IMR-90 (cell line): Measurements from ENCODE around the gene TNS3. TPM values are rescaled to one million over a fixed set of nuclear protein-coding genes. Genes with fewer than 3 reads are reported as not detected.

Experiments
- ATAC-seq: fragments of 200-7000 bp; cut with Tn5 transposase; 2 replicates; pipeline ENCODE4 v1.9.1; 2020; ENCODE audit warnings: low read depth, mild to moderate bottlenecking, moderate library complexity
- BruUV-seq: library from RNA; stranded (reverse); fragments of 400-500 nt; replicated peaks from 2 replicates; lab custom pipeline; 2021; lab: Mats Ljungman, UMichigan
- CTCF ChIA-PET: fragments of 300-600 bp; formaldehyde crosslinking; extraction: SDS; loops from one replicate; lab custom pipeline; 2021; ENCODE audit warnings: antibody characterized with exemption; lab: Yijun Ruan, JAX
- POLR2A ChIA-PET: fragments of 300-600 bp; sonication (Branson Sonifier 250); formaldehyde crosslinking; loops from one replicate; lab custom pipeline; 2022; ENCODE audit warnings: antibody characterized with exemption; ENCODE audit not compliant: unreplicated experiment; lab: Charles Lee
- DNase-seq: peaks from one replicate; pipeline ENCODE4 v3.0.0; 2013
- H2AFZ ChIP-seq: replicated peaks from 2 replicates; pipeline ENCODE3; 2013; ENCODE audit warnings: low read length, mild to moderate bottlenecking; ENCODE audit not compliant: poor library complexity
- H2AK5ac ChIP-seq: 2 replicates; pipeline ENCODE4 v1.6.1; 2013; ENCODE audit warnings: low read depth, low read length, inconsistent platforms
- H2AK9ac ChIP-seq: replicated peaks from 2 replicates; pipeline ENCODE3; 2013; ENCODE audit warnings: mild to moderate bottlenecking, low read depth, low read length, moderate library complexity; ENCODE audit not compliant: poor library complexity
- H2BK120ac ChIP-seq: 2 replicates; pipeline ENCODE4 v1.6.1; 2013; ENCODE audit warnings: low read depth, low read length, inconsistent platforms
- H2BK15ac ChIP-seq: 3 replicates; pipeline ENCODE4 v1.6.1; 2013; ENCODE audit warnings: low read depth, low read length, inconsistent platforms
- H2BK20ac ChIP-seq: 2 replicates; pipeline ENCODE4 v1.6.1; 2013; ENCODE audit warnings: low read depth, mild to moderate bottlenecking, inconsistent platforms, low read length, moderate library complexity
- H2BK5ac ChIP-seq: 2 replicates; pipeline ENCODE4 v1.6.1; 2013; ENCODE audit warnings: mild to moderate bottlenecking, low read depth, low read length, inconsistent platforms; ENCODE audit not compliant: poor library complexity, severe bottlenecking
- H3K14ac ChIP-seq: replicated peaks from 2 replicates; pipeline ENCODE4 v1.6.1; 2013; ENCODE audit warnings: low read depth, low read length, inconsistent platforms
- H3K18ac ChIP-seq: 2 replicates; pipeline ENCODE4 v1.6.1; 2013; ENCODE audit warnings: low read depth, low read length, control low read depth
- H3K23ac ChIP-seq: 2 replicates; pipeline ENCODE4 v1.6.1; 2013; ENCODE audit warnings: low read depth, low read length, inconsistent platforms
- H3K27ac ChIP-seq: 2 replicates; pipeline ENCODE4 v1.5.1; 2013; ENCODE audit warnings: mild to moderate bottlenecking, control low read depth, low read length; ENCODE audit not compliant: insufficient read depth
- H3K27me3 ChIP-seq: 2 replicates; pipeline ENCODE4 v1.6.1; 2013; ENCODE audit warnings: low read length; ENCODE audit not compliant: control insufficient read depth, insufficient read depth
- H3K36me3 ChIP-seq: 2 replicates; pipeline ENCODE4 v1.6.1; 2013; ENCODE audit warnings: low read length, mixed read lengths; ENCODE audit not compliant: control insufficient read depth, insufficient read depth
- H3K4ac ChIP-seq: 2 replicates; pipeline ENCODE4 v1.6.1; 2013; ENCODE audit warnings: low read depth, low read length, inconsistent platforms
- H3K4me1 ChIP-seq: 2 replicates; pipeline ENCODE4 v1.6.1; 2013; ENCODE audit warnings: low read length, mixed read lengths; ENCODE audit not compliant: control insufficient read depth, insufficient read depth
- H3K4me2 ChIP-seq: 2 replicates; pipeline ENCODE4 v1.6.1; 2013; ENCODE audit warnings: low read depth, mild to moderate bottlenecking, control low read depth, low read length, moderate library complexity
- H3K4me3 ChIP-seq: 2 replicates; pipeline ENCODE4 v1.5.1; 2013; ENCODE audit warnings: low read depth, mild to moderate bottlenecking, control low read depth, low read length, moderate library complexity; ENCODE audit not compliant: insufficient read depth
- H3K56ac ChIP-seq: 2 replicates; pipeline ENCODE4 v1.6.1; 2013; ENCODE audit warnings: low read length, inconsistent platforms; ENCODE audit not compliant: insufficient read depth; ENCODE audit errors: extremely low read depth
- H3K79me1 ChIP-seq, 2 experiments: 2 replicates each; pipeline ENCODE4 v1.6.1; 2013; ENCODE audit warnings: low read length in 2 of 2, inconsistent platforms in 1 of 2, low read depth in 1 of 2
- H3K9ac ChIP-seq: 2 replicates; pipeline ENCODE4 v1.6.1; 2013; ENCODE audit warnings: low read depth, low read length, control low read depth
- H3K9me1 ChIP-seq: 2 replicates; pipeline ENCODE4 v1.6.1; 2013; ENCODE audit warnings: low read length, inconsistent platforms; ENCODE audit not compliant: insufficient read depth
- H3K9me3 ChIP-seq: 2 replicates; pipeline ENCODE4 v1.6.1; 2013; ENCODE audit warnings: low read length; ENCODE audit not compliant: control insufficient read depth, insufficient read depth
- H4K20me1 ChIP-seq: 2 replicates; pipeline ENCODE4 v1.6.1; 2013; ENCODE audit warnings: low read length, inconsistent platforms; ENCODE audit not compliant: insufficient read depth
- H4K5ac ChIP-seq: 2 replicates; pipeline ENCODE4 v1.6.1; 2013; ENCODE audit warnings: mild to moderate bottlenecking, low read depth, low read length, control low read depth
- H4K8ac ChIP-seq, 2 experiments: 2 replicates each; pipeline ENCODE4 v1.6.1; 2013; ENCODE audit warnings: low read depth in 2 of 2, low read length in 2 of 2, control low read depth in 1 of 2, inconsistent platforms in 1 of 2
- H4K91ac ChIP-seq: 2 replicates; pipeline ENCODE4 v1.6.1; 2013; ENCODE audit warnings: low read depth, low read length, inconsistent platforms; ENCODE audit not compliant: insufficient read depth
- BHLHE40 ChIP-seq: fragments of 150-350 bp; IDR thresholded peaks from 2 replicates; pipeline ENCODE4 v1.6.1; 2016; ENCODE audit warnings: mild to moderate bottlenecking, low read depth, low read length
- CEBPB ChIP-seq: IDR thresholded peaks from 2 replicates; pipeline ENCODE4 v1.6.1; 2012; ENCODE audit warnings: low read depth, low read length, improper control_type of control experiment
- CHD1 ChIP-seq: IDR thresholded peaks from 2 replicates; pipeline ENCODE4 v1.6.1; 2012; ENCODE audit warnings: low read depth, low read length, improper control_type of control experiment
- CTCF ChIP-seq: conservative IDR thresholded peaks from 2 replicates; pipeline ENCODE4 v1.5.1; 2012; ENCODE audit warnings: mild to moderate bottlenecking, low read depth, low read length, improper control_type of control experiment
- ELK1 ChIP-seq: fragments of 150-350 bp; IDR thresholded peaks from 2 replicates; pipeline ENCODE4 v1.6.1; 2016; ENCODE audit warnings: low read depth, mild to moderate bottlenecking, low read length, moderate library complexity, borderline replicate concordance
- FOS ChIP-seq: fragments of 150-350 bp; IDR thresholded peaks from 2 replicates; pipeline ENCODE4 v1.6.1; 2016; ENCODE audit warnings: low read depth, low read length
- MAFK ChIP-seq: IDR thresholded peaks from 2 replicates; pipeline ENCODE4 v1.6.1; 2012; ENCODE audit warnings: low read depth, low read length, improper control_type of control experiment
- MAZ ChIP-seq: IDR thresholded peaks from 2 replicates; pipeline ENCODE4 v1.6.1; 2012; ENCODE audit warnings: low read depth, mild to moderate bottlenecking, low read length, improper control_type of control experiment, moderate library complexity, borderline replicate concordance
- MXI1 ChIP-seq: IDR thresholded peaks from 2 replicates; pipeline ENCODE4 v1.6.1; 2012; ENCODE audit warnings: low read depth, mild to moderate bottlenecking, low read length, moderate library complexity, borderline replicate concordance
- NFE2L2 ChIP-seq: fragments of 150-350 bp; IDR thresholded peaks from 2 replicates; pipeline ENCODE4 v1.6.1; 2016; ENCODE audit warnings: low read depth, mild to moderate bottlenecking, low read length
- POLR2A ChIP-seq: IDR thresholded peaks from 2 replicates; pipeline ENCODE4 v1.6.1; 2012; ENCODE audit warnings: mild to moderate bottlenecking, low read depth, low read length
- RAD21 ChIP-seq: IDR thresholded peaks from 2 replicates; pipeline ENCODE4 v1.6.1; 2012; ENCODE audit warnings: low read length, improper control_type of control experiment
- RCOR1 ChIP-seq: IDR thresholded peaks from 2 replicates; pipeline ENCODE4 v1.6.1; 2012; ENCODE audit warnings: mild to moderate bottlenecking, low read length, improper control_type of control experiment; ENCODE audit not compliant: insufficient replicate concordance
- RFX5 ChIP-seq: IDR thresholded peaks from 2 replicates; pipeline ENCODE4 v1.8.0; 2012; ENCODE audit warnings: low read depth, mild to moderate bottlenecking, low read length, moderate library complexity
- SMC3 ChIP-seq: fragments of 150-350 bp; IDR thresholded peaks from 2 replicates; pipeline ENCODE4 v1.6.1; 2016; ENCODE audit warnings: low read depth, mild to moderate bottlenecking, antibody characterized with exemption, low read length, moderate library complexity
- USF2 ChIP-seq: fragments of 150-350 bp; IDR thresholded peaks from 2 replicates; pipeline ENCODE4 v1.6.1; 2017; ENCODE audit warnings: mild to moderate bottlenecking, antibody characterized with exemption, low read length, low read depth
- WGBS, 2 experiments: methylation state at CpG; one replicate each; pipeline versions ENCODE4 v1.1.5 to v1.1.7; 2013; ENCODE audit warnings: missing lambda C conversion rate in 2 of 2; ENCODE audit not compliant: insufficient read length in 1 of 2; ENCODE audit errors: extremely low coverage in 2 of 2; 5-methylcytosine and 5-hydroxymethylcytosine counted together
- dilution Hi-C: fragments of 300-500 bp; cut with HindIII; formaldehyde crosslinking; loops from one replicate; pipeline ENCODE4 v1.14.3; 2018; ENCODE audit warnings: low sequenced_read_pairs; ENCODE audit not compliant: unreplicated experiment
- in situ Hi-C: fragments of 300-500 bp; cut with MboI; formaldehyde crosslinking; loops from 3 replicates; pipeline ENCODE4 v1.14.3; 2019; ENCODE audit warnings: low sequenced_read_pairs, inconsistent platforms, mixed read lengths
- intact Hi-C: fragments of 100-400 bp; cut with micrococcal nuclease; formaldehyde crosslinking; loops from 2 replicates; pipeline ENCODE4 v1.10.0; 2022
- polyA plus RNA-seq, 3 experiments: library from polyadenylated mRNA; depleted of rRNA; stranded (reverse); fragments of >200 nt; gene quantifications; 2 replicates each; pipeline ENCODE4 v1.2.3, GENCODE V29; 2012; ENCODE audit warnings: low replicate concordance in 1 of 3
- total RNA-seq: library from RNA; depleted of rRNA; stranded (reverse); fragments of >200 nt; gene quantifications from 2 replicates; pipeline ENCODE4 v1.2.3, GENCODE V29; 2012

The TNS3 gene
- total and polyA plus RNA-seq, 2 of the 4 experiments (the other 2 are of a cell fraction) = 64.3 to 79.2 TPM

- Histone ChIP-seq H3K4ac (0 out of 2 replicates have a peak overlapping the region, but pooled peaks have one; percentile 3), H2AFZ (no peak overlapping the region), H3K79me1 (peaks cover 56 to 91% of the 10 kb centered on the region in 2 experiments), H3K14ac (no peak overlapping the region), H3K9ac (no peak overlapping the region), H3K9me3 (no peaks in the 10 kb centered on the region), H3K27ac (no peak overlapping the region), H4K20me1 (peaks cover 83% of the 10 kb centered on the region), H3K4me3 (no peak overlapping the region), H3K9me1 (peaks cover 60% of the 10 kb centered on the region), H4K5ac (no peak overlapping the region), H2AK5ac (peak overlapping the region; percentile 54; the same call in 1 of the 2 replicates), H4K91ac (no peak overlapping the region), H3K18ac (no peak overlapping the region), H3K27me3 (no peaks in the 10 kb centered on the region), H3K36me3 (peaks cover 8% of the 10 kb centered on the region; the same call in 1 of the 2 replicates), H2BK20ac (no peak overlapping the region), H3K23ac (no peak overlapping the region), H2AK9ac (no peak overlapping the region), H2BK15ac (no peak overlapping the region), H4K8ac (no peak overlapping the region), H3K4me2 (no peak overlapping the region), H3K4me1 (peaks cover 27% of the 10 kb centered on the region), H2BK5ac (no peak overlapping the region), H3K56ac (no peak overlapping the region), H2BK120ac (no peak overlapping the region)
- WGBS, 2 experiments = 94% methylated on average over 3 of the region's 4 CpGs; no CpG with 5 or more reads in 1 of the 2 experiments
- no peak for ATAC-seq
- intact Hi-C loops = no loop called here
- in situ Hi-C loops = no loop called here
- dilution Hi-C loops = no loop called here
- DNase-seq = no peak
- BruUV-seq = no TSS peak
- ChIA-PET CTCF (no interaction called here), POLR2A (no interaction called here)
- no peak for TF ChIP-seq MAFK
- TF ChIP-seq MXI1 = no peak
- no peak for TF ChIP-seq MAZ
- TF ChIP-seq NFE2L2 = no peak
- TF ChIP-seq CEBPB = no peak
- TF ChIP-seq ELK1 = no peak
- TF ChIP-seq USF2 = no peak
- TF ChIP-seq FOS = no peak
- no peak for TF ChIP-seq SMC3
- TF ChIP-seq RFX5 = no peak
- no peak for TF ChIP-seq RCOR1
- no peak for TF ChIP-seq RAD21
- no peak for TF ChIP-seq BHLHE40
- TF ChIP-seq CHD1 = no peak
- TF ChIP-seq POLR2A = no peak
- no peak for TF ChIP-seq CTCF
Observed at GRCh38 chr7:47543056-47543455, 38.9 kb downstream of the TNS3 start.
